Neutrophil (primary cell): Measurements from ENCODE around the gene DCBLD1.

ENCODE experiments used
- H3K27ac ChIP-seq: fragments of 200-600 bp; sonication (generic); 2 replicates; pipeline ENCODE4 v1.5.1; 2016; ENCODE audit warnings: mild to moderate bottlenecking, moderate library complexity
- H3K27me3 ChIP-seq: fragments of 200-600 bp; sonication (generic); 2 replicates; pipeline ENCODE4 v1.6.0; 2016; ENCODE audit warnings: mild to moderate bottlenecking
- H3K36me3 ChIP-seq: fragments of 200-600 bp; sonication (generic); 2 replicates; pipeline ENCODE4 v1.5.1; 2017
- H3K4me1 ChIP-seq, 2 experiments: fragments of 200-600 bp in 1 of 2; sonication (generic) in 1 of 2; 1 replicate in 1 of 2; 2 replicates in 1 of 2; pipeline versions ENCODE4 v1.5.1 to v1.6.1; 2013 to 2016; ENCODE audit warnings: low read depth in 1 of 2, low read length in 1 of 2, mild to moderate bottlenecking in 1 of 2, moderate library complexity in 1 of 2; ENCODE audit not compliant: control insufficient read depth in 1 of 2, insufficient read depth in 1 of 2
- H3K4me3 ChIP-seq, 2 experiments: fragments of 200-600 bp in 1 of 2; sonication (generic) in 1 of 2; 1 replicate in 1 of 2; 2 replicates in 1 of 2; pipeline ENCODE4 v1.5.1; 2013 to 2016; ENCODE audit warnings: low read depth in 1 of 2, low read length in 1 of 2, mild to moderate bottlenecking in 1 of 2, moderate library complexity in 1 of 2
- H3K9me3 ChIP-seq: fragments of 200-600 bp; sonication (generic); 2 replicates; pipeline ENCODE4 v1.5.1; 2016
- TF ChIP-seq, protein P1 (sequence below): fragments of 200-600 bp; sonication (generic); IDR thresholded peaks from 2 replicates; pipeline ENCODE4 v1.5.1; 2016; ENCODE audit warnings: antibody characterized with exemption

The DCBLD1 gene

GRCh38 chr6:117477988-117478852 is 4.3 kb upstream of the DCBLD1 start:
- H3K4me3 ChIP-seq: no peak overlapping the region
- peaks cover 68% of the 10 kb centered on the region for H3K27me3 ChIP-seq
- peaks cover 8 to 9% of the 10 kb centered on the region in 2 experiments for H3K4me1 ChIP-seq
- TF ChIP-seq, protein P1, sequence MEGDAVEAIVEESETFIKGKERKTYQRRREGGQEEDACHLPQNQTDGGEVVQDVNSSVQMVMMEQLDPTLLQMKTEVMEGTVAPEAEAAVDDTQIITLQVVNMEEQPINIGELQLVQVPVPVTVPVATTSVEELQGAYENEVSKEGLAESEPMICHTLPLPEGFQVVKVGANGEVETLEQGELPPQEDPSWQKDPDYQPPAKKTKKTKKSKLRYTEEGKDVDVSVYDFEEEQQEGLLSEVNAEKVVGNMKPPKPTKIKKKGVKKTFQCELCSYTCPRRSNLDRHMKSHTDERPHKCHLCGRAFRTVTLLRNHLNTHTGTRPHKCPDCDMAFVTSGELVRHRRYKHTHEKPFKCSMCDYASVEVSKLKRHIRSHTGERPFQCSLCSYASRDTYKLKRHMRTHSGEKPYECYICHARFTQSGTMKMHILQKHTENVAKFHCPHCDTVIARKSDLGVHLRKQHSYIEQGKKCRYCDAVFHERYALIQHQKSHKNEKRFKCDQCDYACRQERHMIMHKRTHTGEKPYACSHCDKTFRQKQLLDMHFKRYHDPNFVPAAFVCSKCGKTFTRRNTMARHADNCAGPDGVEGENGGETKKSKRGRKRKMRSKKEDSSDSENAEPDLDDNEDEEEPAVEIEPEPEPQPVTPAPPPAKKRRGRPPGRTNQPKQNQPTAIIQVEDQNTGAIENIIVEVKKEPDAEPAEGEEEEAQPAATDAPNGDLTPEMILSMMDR: no peak
- H3K36me3 ChIP-seq: no peaks in the 10 kb centered on the region
- no peak overlapping the region for H3K27ac ChIP-seq
- H3K9me3 ChIP-seq: no peaks in the 10 kb centered on the region

GRCh38 chr6:117478853-117479231 is 3.6 kb upstream of the DCBLD1 start:
- Histone ChIP-seq H3K4me1 (peaks cover 14 to 15% of the 10 kb centered on the region in 2 experiments), H3K36me3 (no peaks in the 10 kb centered on the region), H3K27me3 (peaks cover 74% of the 10 kb centered on the region), H3K27ac (no peak overlapping the region), H3K9me3 (no peaks in the 10 kb centered on the region), H3K4me3 (no peak overlapping the region)
- TF ChIP-seq, protein P1: no peak

- Histone ChIP-seq H3K27ac (no peak overlapping the region), H3K4me1 (peaks cover 14 to 15% of the 10 kb centered on the region in 2 experiments), H3K4me3 (no peak overlapping the region), H3K9me3 (no peaks in the 10 kb centered on the region), H3K27me3 (peaks cover 92% of the 10 kb centered on the region), H3K36me3 (no peaks in the 10 kb centered on the region)
- TF ChIP-seq, protein P1: no peak
These were observed 1.8 kb upstream of the DCBLD1 start for GRCh38 chr6:117480651-117481050.

GRCh38 chr6:117481278-117481925 is 1.1 kb upstream of the DCBLD1 start:
- H3K4me1 ChIP-seq: peaks cover 14 to 15% of the 10 kb centered on the region in 2 experiments
- H3K27me3 ChIP-seq: peaks cover 100% of the 10 kb centered on the region
- no peaks in the 10 kb centered on the region for H3K9me3 ChIP-seq
- TF ChIP-seq, protein P1: no peak
- H3K36me3 ChIP-seq: no peaks in the 10 kb centered on the region
- no peak overlapping the region for H3K27ac ChIP-seq
- no peak overlapping the region for H3K4me3 ChIP-seq

GRCh38 chr6:117481926-117482239 is 591 bp upstream of the DCBLD1 start:
- peaks cover 14 to 15% of the 10 kb centered on the region in 2 experiments for H3K4me1 ChIP-seq
- H3K27me3 ChIP-seq: peaks cover 100% of the 10 kb centered on the region
- H3K36me3 ChIP-seq: no peaks in the 10 kb centered on the region
- TF ChIP-seq, protein P1: no peak
- H3K27ac ChIP-seq: no peak overlapping the region
- H3K9me3 ChIP-seq: no peaks in the 10 kb centered on the region
- H3K4me3 ChIP-seq: peak overlapping the region in 1 of 2 experiments; percentile 61
